ENCODE measurements around the gene ANKLE2.

The ANKLE2 gene

GRCh38 chr12:132727091-132727794 lies 34.4 kb downstream of the ANKLE2 start:
- no peak for TF ChIP-seq CTCF (IDR thresholded peaks at IDR 0.05; ENCODE audit: insufficient read depth, low read length, missing control alignments)
- POLR2A ChIA-PET = no interaction called here
- CTCF ChIA-PET = no interaction called here
- DNase-seq (ENCODE audit: low read depth, low spot score) = no peak
- no peak overlapping the region for H3K4me3 ChIP-seq (ENCODE audit: low read depth, low read length)

GRCh38 chr12:132726386-132726785 lies 35.2 kb downstream of the ANKLE2 start:
- POLR2A ChIA-PET = no interaction called here
- CTCF ChIA-PET = no interaction called here
- no peak overlapping the region for H3K4me3 ChIP-seq (ENCODE audit: low read depth, low read length)
- DNase-seq (ENCODE audit: low read depth, low spot score) = no peak
- TF ChIP-seq CTCF (IDR thresholded peaks at IDR 0.05; ENCODE audit: insufficient read depth, low read length, missing control alignments) = no peak

- TF ChIP-seq CTCF (IDR thresholded peaks at IDR 0.05; ENCODE audit: insufficient read depth, low read length, missing control alignments) = no peak
- H3K4me3 ChIP-seq (ENCODE audit: low read depth, low read length) = no peak overlapping the region
- ChIA-PET CTCF (no interaction called here), POLR2A (no interaction called here)
- DNase-seq (ENCODE audit: low read depth, low spot score) = no peak
These were observed 37.0 kb downstream of the ANKLE2 start for GRCh38 chr12:132724506-132725241.

GRCh38 chr12:132723764-132724140 lies 37.9 kb downstream of the ANKLE2 start:
- peak; percentile 9 for DNase-seq (ENCODE audit: low read depth, low spot score)
- ChIA-PET POLR2A (no interaction called here), CTCF (no interaction called here)
- no peak for TF ChIP-seq CTCF (IDR thresholded peaks at IDR 0.05; ENCODE audit: insufficient read depth, low read length, missing control alignments)
- H3K4me3 ChIP-seq (ENCODE audit: low read depth, low read length) = no peak overlapping the region

GRCh38 chr12:132723015-132723763 lies 38.4 kb downstream of the ANKLE2 start:
- TF ChIP-seq CTCF (IDR thresholded peaks at IDR 0.05; ENCODE audit: insufficient read depth, low read length, missing control alignments) = no peak
- ChIA-PET CTCF (no interaction called here), POLR2A (no interaction called here)
- H3K4me3 ChIP-seq (ENCODE audit: low read depth, low read length) = no peak overlapping the region
- DNase-seq (ENCODE audit: low read depth, low spot score) = no peak
